GM21825 (cell line): ENCODE data around the gene GPR39.
"Not testable (repeated sequence)": the region's sequence is repeated elsewhere in the genome, so short reads cannot be mapped to it uniquely, and the experiment has no call there.

Source experiments
- ATAC-seq: cut with Tn5 transposase; IDR thresholded peaks from one replicate; pipeline ENCODE4 v1.9.1; 2021; ENCODE audit warnings: mild to moderate bottlenecking, moderate library complexity; ENCODE audit not compliant: unreplicated experiment

The GPR39 gene

DNA sequence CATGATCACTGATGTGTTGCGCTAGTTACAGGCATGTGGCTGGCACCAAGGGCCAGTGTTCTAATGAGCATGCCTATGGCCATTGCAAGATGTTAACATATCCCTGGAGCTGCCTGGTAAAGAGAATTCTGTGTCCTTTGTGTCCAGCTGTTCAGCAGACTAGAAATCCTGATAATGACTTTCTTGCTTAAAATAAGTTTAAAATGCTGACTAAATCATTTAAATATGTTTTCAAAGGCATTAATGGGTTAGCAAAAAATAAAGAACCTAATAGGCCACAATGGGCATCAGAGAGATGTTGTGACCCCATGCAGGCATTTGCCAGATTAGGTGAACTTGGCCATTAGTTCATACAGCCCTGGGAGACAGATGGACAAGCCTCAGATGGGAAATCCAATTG lies 67.5 kb downstream of the GPR39 start:
- no peak for ATAC-seq

DNA sequence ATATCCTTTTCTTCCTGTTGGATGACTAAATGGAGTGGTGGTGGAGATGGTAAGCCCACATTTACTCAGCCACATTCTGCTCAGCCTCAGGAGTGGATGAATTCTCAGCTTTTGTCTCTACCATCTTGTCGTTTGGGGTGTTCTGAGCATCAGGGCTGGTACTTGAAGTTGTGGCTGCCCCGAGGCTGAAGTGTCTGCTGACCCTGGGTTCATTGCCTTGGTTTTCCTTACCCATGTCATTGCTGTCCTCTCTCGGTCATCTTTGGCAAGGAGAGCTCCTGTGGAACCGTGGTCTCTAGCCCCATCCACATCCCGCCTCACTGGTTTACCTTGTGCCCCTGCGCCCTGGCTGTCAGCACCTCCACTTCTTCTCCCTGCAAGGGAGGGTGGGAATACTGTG lies 71.9 kb downstream of the GPR39 start:
- ATAC-seq, result no peak

DNA sequence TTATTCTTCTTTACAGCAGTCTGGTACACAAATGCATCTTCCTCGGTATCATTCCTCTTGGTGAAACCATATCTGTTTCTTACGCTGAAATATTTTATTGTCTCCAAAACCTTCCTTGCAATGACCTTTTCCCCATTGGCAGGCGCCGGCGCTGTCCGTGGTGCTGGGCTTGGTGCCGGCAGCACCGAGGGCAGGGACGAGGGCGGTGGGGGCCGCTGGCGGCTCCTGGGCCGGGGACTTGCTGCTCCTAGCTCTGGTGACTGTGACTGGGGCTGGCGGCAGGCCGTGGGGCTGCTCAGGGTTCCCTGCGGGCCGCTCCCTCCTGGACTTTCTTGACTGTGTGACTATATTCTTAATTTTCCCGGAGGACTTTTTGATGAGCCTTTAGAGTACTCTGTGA lies 72.5 kb downstream of the GPR39 start:
- no peak for ATAC-seq

DNA sequence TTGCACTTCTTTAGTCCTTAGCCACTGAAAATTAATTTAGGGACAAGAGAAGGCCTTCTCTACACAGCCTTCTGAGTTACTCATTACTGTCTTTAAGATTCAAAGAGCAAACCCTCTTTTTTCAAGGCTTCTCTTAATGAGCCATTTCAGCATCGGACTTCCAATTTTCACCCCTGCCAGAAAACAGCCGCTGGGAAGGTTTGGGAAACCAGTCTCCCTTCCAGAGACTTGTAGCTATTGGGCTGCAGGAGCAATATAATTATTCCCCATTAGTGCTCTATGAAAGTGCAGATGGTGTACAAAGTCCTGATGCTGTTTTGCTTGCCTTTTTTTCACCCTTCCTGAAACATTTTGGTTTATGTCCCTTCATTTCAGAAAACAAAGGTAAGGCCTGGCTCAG lies 79.3 kb downstream of the GPR39 start:
- ATAC-seq, result no peak

DNA sequence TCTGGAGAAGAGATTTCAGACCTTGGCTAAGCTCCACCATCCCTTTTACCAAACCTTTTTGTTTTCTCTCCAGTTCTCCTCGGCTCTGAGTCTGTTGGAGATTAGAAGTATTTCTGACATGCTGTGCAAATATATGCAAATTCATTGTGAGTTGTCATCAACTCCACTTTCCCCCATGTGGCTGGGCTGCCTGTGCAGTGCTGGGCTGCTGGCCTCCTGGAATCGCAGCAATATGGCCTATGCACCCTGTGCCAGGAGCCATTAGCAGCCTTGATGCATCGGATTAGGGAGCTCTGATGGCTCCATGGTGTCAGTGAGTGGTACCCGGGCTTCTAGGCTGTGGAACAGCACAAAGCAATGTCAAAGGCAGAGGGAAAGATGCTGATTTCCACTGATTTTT lies 80.0 kb downstream of the GPR39 start:
- no peak for ATAC-seq

DNA sequence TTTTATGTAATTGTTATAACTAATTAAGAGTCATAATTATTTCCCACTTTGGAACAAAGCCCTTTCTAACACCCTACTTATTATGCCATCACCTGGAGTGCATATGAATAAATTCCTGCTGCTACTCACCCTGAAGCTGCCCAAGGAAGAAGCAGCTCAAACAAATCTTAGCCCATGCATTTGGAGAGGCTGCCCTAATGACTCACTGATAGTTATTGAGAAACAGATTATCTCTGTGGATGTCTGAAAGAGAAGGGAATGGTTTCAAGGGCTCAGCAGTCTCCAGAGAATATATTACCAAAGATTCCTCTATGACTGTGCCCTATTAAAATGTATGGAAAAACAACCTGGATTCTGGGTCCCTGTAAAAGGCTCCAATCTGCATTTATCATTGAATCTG lies 81.0 kb downstream of the GPR39 start:
- ATAC-seq, result no peak

DNA sequence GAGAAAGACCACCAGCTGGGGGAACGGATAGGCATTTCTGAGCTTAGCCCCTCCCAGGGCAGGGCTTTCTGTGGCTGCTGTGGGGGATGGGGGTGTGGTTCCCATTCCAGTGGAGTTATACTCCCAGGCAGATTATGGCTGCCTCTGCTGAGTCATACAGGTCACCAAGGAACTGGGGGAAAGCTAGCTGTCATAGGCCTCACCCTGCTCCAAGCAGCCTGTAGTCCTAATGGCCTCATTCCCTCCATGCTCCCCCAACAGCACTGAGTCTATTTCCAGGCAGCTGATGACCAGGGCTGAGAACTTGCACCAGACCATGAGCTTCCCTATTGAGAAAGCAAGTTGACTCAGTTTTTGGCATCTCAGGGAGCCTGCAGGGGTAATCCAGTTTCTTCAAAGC lies 87.1 kb downstream of the GPR39 start:
- no peak for ATAC-seq

DNA sequence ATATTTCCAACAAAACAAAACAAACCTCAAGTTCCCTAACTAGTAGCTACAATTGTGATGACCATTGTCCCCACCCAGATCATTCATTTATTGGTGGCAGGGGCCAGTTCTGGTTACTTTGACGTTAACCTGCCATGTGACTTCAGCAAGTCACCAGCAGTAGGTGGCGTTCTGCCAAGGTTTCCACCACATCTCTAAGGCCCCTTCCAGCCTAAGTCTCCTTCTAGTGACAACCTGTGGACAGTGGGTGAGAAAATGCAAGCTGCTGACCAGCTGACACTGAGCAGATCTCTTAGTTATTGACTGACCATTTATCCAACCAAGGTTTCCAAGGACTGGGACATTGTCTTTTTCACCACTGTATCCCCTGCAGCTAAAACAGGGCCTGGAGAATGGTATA lies 98.4 kb downstream of the GPR39 start:
- no peak for ATAC-seq

DNA sequence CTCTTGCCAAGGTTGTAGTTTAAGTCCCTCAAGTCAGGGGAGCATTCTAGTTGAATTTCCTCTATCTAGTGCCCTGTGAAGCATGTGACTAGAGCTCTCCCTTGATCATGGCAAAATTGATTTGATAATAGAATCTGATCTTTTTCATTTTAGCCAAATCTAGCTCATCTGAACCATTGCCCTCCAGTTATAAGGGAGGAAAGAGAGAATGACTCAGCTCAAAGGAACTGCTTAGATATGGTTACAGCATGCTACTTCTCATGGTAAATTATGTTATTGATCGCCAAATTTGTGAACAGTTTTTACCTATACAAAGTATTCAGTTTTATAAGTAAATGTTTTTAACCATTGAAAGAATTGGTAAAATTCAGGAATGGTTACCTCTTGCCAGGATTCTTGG lies 100.8 kb downstream of the GPR39 start:
- ATAC-seq, result no peak

DNA sequence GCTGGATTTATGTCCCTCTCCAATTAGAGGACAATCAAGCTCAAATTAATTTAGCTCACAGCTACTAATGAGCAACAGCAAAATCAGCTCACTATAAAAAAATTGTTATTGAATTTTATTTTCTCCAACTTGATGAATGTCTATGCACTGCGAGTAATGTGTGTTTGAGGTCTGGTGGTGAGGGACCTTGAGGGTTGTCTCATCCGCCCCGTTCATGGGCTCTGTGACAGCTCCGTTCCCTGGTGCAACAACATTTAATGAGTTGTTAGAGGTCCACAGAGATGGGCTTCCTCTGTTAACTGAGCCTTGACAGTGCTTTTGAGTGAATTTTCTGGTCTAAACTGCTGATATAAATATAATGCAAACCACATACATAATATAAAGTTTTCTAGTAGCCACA lies 101.7 kb downstream of the GPR39 start:
- no peak for ATAC-seq

DNA sequence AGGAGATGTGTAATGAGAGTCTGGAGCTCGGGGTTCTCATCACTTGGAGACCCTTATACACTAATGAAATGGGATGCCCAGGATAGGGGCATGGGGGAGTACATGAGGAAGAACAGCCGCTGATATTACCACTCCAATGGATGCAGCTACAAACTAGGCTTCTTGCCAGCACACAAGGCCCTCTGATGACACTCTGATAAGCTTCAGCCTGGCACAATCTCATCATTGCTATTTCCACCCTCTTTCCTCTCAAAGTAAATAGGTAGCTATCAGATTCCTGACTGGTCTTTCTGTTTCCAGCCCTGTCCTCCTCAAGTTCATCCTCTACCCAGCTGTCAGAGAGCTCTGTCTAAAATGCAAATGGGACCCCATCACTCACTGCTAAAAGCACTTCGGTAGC lies 103.0 kb downstream of the GPR39 start:
- ATAC-seq, result no peak

DNA sequence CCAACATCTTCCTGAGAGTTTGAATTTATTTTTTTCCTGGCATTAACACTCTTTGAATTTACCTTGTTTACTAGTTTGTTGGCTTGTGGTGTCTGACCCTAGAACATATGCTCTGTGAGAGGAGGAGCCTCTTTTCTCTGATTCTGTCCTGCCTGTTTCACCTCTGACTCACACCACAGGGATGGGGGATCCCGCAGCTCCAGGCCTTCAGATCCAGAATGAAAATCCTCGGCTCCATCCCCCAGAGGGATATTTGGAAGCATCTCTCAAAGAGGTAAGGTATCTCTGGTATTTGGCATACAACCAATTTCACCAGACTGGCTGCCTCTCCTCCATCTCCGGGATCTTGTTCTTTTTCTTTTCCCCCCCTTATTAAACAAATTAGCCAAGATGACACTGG lies 104.7 kb downstream of the GPR39 start:
- ATAC-seq, result no peak

DNA sequence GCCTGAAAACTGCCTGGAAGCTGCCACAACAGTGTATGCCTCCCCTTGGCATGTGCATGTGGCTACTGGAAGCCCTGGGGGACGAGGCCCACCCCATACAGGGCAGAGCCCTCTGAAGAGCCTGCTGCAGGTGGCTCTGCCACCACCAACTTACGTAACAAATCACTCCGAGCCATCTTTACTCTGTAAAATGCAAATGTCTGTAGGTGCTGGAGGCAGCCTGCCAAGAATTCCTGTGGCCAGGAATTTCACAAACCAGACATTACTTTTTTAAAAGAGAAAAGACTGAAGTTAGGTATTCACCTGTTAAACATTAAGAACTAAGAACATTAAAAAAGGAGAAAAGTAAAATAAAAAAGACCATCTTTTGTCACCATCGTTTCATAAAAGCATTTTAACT lies 106.3 kb downstream of the GPR39 start:
- no peak for ATAC-seq

DNA sequence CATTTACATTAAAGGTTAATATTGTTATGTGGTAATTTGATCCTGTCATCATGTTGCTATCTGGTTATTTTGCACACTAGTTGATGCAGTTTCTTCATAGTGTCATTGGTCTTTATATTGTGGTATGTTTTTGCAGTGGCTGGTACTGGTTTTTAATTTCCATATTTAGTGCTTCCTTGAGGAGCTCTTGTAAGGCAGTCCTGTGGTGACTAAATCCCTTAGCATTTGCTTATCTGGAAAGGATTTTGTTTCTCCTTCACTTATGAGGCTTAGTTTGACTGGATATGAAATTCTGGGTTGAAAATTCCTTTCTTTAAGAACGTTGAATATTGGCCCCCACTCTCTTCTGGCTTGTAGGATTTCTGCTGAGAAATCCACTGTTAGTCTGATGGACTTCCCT lies 120.5 kb downstream of the GPR39 start:
- not testable (repeated sequence) for ATAC-seq

DNA sequence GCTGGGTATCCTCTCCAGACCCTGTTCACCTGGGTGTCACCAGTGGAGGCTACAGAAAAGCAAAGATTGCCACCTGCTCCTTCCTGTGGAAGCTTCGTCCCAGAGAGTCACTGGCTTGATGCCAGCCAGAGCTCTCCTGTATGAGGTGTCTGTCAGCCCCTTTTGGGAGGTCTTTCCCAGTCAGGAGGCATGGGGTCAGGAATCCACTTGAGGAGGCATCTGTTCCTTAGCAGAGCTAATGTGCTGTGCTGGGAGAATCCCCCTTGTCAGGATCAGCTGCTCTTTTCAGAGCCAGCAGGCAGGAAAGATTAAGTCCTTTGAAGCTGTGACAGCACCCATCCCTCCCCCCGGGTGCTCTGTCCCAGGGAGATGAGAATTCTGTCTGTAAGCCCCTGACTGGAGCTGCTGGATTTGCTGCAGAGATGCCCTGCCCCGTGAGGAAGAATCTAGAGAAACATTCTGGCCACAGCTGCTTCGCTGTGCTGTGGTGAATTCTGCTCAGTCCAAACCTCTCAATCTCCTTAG lies 121.8 kb downstream of the GPR39 start:
- ATAC-seq, result no peak

DNA sequence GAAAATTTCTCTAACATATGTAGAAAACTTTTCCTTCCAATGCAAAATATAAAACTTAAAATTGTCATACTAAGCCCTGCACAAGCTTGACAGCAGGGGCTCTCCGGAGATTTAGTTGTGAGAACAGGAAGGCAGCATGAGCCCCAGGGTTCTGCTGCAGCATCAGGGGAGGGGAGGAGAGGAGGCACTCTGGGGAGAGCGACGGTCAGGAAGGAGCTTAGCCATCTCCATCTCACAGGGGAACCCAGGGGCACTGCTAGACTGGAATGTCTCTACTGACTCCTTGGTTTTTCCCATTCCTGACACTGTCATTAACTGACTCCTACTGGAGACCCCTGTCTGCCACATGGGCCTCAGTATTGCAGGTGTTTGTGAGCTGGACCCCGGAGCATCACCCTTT lies 123.6 kb downstream of the GPR39 start:
- ATAC-seq, result no peak

DNA sequence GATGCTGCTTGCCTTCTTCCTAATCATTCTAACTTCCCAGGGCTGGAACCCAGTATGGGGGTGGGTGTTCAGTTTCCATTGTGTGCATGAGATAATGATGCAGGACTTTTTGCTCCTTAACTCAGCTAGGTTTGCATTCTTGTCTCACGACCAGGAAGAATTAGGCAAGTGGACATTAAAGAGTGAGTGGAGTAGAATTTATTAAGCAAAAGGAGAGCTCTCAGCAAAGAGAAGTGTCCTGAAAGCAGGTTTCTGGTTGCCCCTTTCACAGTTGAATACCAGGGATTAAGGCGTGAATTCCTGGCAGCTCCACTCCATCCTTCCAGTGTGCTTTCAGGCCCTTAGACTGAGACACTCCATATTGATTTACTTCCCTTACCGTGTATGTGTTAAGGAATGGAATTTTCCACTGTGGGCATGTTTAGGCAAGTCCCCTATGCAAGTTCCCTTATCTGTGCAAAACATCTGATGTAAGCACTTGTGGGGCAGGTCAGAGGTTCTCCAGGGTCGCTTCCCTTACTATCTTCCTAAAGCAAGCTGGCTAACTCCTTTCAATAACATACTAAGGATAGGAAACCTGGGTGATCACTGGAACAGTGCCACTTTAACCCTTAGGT lies 126.5 kb downstream of the GPR39 start:
- ATAC-seq, result no peak

DNA sequence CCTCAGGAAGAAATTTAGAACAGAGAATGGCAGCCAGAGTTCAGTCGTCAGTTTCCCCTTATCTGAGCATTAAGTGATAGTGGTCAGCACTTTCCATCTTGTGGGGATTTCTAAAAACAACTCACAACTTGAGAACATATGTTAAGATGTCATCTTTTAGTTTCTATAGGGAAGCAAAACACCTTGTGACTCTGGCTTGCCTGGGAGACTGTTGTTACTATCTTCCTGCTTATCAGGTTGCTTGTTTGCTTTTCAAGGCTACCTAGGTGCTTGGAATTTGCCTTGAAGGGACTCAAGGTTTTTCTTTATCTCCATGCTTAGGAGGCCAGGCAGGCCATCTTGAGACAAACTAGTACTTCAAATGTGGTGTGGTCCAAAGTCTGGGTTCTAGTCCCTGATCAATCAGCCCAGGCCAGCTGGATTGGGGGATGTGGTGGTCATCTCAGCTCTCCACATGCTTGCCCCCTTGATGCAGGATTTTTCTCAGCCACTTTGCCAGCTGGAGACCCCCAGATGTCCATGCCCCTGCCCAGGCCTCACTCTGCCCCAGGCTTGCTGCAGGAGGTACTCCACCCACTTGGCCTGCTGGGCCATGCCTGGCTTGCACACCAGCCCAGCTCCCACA lies 127.5 kb downstream of the GPR39 start:
- no peak for ATAC-seq

DNA sequence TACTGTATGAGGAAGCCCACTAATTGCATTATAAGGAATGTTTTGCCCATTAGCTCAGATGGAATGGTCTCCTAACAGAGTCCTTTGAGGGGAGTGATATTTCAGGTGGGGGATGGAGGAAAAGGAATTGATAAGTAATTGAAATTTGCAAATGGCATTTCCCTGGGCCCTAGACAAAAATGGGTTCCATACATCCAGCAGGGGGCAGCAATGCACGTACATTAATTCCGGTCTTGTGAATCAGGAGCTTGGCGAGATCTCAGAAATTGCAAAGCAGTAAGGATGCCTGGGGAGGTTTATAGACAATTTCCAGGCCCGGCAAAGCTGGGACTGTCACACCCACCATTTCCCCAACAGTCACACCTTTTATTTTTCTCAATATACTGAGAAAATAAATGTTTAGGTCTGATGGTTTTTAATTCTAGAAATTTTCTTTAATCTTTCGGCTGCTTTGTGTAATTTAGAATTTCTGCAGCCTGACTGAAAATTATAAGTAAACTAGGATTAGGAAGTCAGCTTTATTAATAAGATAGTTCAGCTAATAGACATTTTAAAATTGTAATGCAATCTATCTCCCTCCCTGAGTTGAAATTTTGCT lies 130.6 kb downstream of the GPR39 start:
- ATAC-seq, result no peak

DNA sequence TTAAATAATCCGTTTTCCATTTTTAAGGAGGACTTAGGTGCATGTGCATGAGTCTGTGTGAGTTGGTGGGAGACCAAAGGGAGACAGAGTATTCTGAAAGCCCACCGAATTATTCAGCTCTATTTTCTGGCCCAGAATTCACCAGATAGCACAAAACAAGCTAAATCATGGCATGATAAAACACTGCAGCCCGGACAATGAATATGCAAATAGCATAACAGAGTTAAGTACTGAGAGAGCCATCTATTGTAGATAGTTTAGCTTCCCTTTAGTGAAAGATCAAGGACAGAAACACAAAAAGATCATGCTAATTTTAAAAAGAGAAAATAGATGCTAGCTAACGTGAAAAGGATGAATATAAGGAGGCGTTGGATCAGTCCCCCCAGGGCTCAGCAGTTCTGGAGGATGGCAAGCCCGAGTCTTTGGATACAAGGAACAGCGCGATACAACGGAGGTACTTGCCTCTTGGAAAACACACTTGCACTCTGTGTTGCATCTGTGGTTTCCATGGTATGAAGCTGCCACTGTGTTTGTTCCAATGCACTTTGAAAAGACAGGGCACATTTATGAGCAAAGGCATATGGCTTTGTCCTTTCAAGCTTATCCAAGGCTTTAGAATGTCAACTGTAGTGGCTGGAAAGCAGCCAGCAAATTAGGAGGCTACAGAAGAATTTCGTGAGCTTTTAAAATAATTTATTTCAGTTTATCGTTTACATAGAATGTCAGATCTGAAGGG lies 133.5 kb downstream of the GPR39 start:
- no peak for ATAC-seq

DNA sequence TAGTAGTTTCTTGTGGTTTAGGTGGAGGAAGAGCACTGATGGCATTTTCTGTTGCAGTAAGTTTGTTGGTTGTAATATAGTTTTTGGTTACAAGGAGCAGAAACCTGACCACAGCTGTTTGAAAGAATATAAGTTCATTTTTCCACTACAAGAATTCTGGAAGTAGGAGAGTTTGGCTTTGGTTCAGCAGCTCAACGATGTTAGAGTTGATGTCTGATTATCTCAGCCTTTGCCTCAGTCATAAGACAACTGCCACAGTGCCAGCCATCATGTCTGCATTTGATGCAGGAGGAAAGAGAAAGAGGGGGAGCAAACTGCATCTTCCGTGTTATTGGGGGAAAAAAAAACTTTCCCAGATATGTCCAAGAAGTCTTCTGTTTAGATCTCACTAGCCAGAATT lies 134.3 kb downstream of the GPR39 start:
- ATAC-seq, result no peak

DNA sequence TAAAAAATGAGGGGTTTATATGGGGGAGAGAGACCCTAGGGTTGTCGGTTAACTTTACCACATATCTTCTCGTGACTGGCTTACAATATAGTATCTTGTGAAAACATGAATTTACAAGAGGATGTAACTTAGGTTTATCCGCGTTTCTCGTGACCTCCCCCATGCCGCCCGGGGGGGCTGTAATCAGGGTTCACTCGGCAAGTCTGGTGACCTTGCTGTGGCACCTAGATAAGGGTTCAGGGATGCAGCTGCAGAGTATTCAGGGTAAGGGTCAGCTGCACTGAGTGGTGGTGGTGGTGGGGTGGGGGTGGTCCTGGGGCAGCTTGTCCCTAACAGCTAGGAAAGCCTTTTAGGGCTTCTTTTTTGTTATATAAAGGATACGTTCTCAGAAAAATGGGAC lies 141.1 kb downstream of the GPR39 start:
- no peak for ATAC-seq
